ENCODE measurements around the gene WDR93. TPM values are rescaled to one million over a fixed set of nuclear protein-coding genes. Genes with fewer than 3 reads are reported as not detected.

The WDR93 gene
- total and polyA plus RNA-seq, 2 donors, result 0.16 TPM; not detected in 1

DNA sequence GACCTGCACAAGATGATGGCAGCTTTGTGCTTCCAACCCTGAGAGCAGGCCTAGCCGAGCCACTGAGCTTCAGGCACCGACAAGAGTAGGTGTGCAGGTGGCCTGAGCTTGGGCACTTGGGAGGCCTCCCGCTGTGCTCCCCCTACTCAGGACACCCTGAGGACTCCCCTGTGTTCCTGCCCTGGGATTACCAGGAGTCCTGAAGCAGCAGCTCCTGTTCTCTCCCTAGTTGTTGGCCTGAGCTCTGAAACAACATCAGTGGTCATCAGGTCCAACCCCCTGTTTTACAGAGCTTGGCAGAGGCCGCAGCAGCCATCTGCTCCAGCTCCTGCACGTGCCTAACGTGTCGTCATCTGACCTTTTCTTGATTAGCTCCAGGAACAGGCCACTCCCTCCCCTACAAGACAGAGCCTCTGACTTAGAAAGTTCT is 77.5 kb downstream of the WDR93 start:
- H3K36me3 ChIP-seq (ENCODE audit: insufficient read depth), result no peaks in the 10 kb centered on the region
- H3K27ac ChIP-seq (ENCODE audit: low read depth), result no peak overlapping the region
- DNase-seq (ENCODE audit: extremely low spot score), result no peak
- H3K4me3 ChIP-seq (ENCODE audit: low read depth, low read length), result no peak overlapping the region
- 58% methylated on average over 7 of the region's 7 CpGs for WGBS
- H3K4me1 ChIP-seq (ENCODE audit: insufficient read depth), result no peaks in the 10 kb centered on the region

DNA sequence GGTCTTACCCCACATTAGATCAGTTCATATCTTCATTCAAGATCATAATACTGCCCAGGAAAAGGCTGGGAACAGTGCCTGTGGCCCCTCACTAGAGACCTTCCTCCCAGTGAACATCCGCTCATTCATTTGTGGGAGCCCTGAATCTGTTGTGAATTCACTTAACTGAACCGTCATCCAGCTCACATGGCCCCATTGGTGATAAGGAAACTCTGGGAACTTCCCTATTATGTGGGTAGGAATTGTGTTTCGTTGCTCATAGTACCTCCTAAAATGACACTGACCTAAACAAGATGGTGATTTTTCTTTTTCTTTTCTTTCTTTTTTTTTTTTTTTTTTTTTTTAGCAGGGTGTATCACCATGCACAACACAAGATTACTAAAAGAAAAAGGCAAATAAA is 78.8 kb downstream of the WDR93 start:
- Histone ChIP-seq H3K27ac (ENCODE audit: low read depth) (no peak overlapping the region), H3K4me3 (ENCODE audit: low read depth, low read length) (no peak overlapping the region), H3K36me3 (ENCODE audit: insufficient read depth) (no peaks in the 10 kb centered on the region), H3K4me1 (ENCODE audit: insufficient read depth) (no peaks in the 10 kb centered on the region)
- no peak for DNase-seq (ENCODE audit: extremely low spot score)
- 92% methylated on average over 3 of the region's 3 CpGs for WGBS

DNA sequence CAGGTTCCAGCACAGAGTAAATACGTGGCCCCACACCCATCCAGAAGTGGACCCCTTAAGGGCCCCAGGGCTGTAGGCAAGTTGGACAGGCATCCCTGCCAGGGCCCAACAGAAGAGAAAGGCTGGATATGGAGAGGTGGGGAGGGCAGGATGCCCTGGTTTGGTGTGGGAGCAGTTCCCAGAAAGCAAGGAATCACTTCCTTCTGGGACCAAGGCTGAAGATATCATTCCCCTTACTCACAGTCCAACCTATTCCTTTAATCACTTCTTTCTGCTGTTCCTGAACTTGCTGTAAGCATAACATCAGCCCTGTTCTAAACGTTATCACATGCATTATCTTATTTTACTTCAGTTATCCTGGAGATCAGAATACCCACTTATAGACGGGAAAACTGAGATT is 79.4 kb downstream of the WDR93 start:
- Histone ChIP-seq H3K27ac (ENCODE audit: low read depth) (no peak overlapping the region), H3K4me1 (ENCODE audit: insufficient read depth) (no peaks in the 10 kb centered on the region), H3K4me3 (ENCODE audit: low read depth, low read length) (no peak overlapping the region), H3K36me3 (ENCODE audit: insufficient read depth) (no peaks in the 10 kb centered on the region)
- no peak for DNase-seq (ENCODE audit: extremely low spot score)
- 78% methylated on average over 3 of the region's 3 CpGs for WGBS

DNA sequence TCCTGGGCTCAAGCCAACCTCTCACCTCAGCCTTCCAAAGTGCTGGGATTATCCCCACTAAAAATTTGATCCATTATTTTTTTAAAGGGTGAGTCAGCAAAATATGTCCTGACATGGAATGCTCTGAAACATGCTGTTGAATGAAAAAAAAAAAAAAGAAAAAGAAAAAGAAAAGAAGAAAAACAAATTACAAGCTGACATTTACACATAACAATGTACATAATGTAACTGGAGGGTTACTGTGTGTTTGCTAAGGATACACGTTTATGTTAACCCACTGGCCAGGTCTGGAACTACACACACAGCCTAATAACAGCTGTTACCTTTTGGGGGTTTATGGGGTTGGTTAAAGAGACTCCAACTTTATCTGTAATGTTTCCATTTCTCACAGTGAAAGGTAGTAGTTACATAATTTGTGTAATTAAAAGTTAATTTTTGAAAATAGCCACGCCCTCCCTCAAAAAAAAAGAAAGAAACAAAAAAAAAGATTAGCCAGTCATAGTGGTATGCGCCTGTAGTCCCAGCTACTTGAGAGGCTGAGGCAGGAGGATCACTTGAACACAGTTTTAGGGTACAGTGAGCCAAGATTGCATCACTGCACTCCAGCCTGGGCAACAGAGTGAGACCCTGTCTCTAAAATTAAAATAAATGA is 82.4 kb downstream of the WDR93 start:
- WGBS, result 73% methylated on average over 3 of the region's 3 CpGs
- no peak overlapping the region for H3K27ac ChIP-seq (ENCODE audit: low read depth)
- H3K36me3 ChIP-seq (ENCODE audit: insufficient read depth), result no peaks in the 10 kb centered on the region
- DNase-seq (ENCODE audit: extremely low spot score), result no peak
- no peak overlapping the region for H3K4me3 ChIP-seq (ENCODE audit: low read depth, low read length)
- H3K4me1 ChIP-seq (ENCODE audit: insufficient read depth), result no peaks in the 10 kb centered on the region

DNA sequence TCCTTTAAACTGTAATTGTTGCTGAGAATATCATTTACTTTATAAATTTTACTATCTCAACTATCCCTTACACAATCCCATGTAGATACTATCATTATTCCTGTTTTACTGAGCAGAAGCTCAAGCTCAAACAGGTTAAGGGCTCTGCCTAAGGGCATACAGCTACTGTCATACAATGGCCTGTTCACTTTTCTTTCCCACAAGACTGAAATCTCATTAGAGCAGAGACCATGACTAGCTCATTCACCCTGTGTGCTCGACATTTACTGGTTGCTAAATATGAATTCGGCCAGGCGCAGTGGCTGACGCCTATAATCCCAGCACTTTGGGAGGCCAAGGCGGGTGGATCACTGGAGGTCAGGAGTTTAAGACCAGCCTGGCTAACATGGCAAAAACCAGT is 83.9 kb downstream of the WDR93 start:
- Histone ChIP-seq H3K4me3 (ENCODE audit: low read depth, low read length) (no peak overlapping the region), H3K4me1 (ENCODE audit: insufficient read depth) (no peaks in the 10 kb centered on the region), H3K27ac (ENCODE audit: low read depth) (no peak overlapping the region), H3K36me3 (ENCODE audit: insufficient read depth) (no peaks in the 10 kb centered on the region)
- 88% methylated on average over 5 of the region's 5 CpGs for WGBS
- no peak for DNase-seq (ENCODE audit: extremely low spot score)

DNA sequence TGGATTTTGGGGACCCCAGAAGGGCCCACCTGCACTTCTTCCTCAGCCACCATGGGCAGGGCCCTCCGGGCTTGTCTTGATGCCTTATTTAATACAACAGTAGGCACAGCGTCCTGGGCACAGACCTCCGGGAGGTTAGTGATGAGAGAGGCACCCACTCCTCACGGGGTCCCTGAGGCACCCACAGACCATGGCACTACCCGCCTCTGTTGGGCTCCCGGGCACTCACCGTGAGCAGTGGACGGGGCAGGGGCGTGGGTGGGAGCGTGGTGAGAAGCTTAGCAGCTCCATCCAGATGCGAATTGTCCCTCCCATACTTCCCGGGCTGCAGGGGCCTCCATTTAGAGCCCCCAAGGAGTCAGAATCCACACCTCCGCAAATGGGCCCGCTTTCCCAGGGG is 85.2 kb downstream of the WDR93 start:
- H3K36me3 ChIP-seq (ENCODE audit: insufficient read depth), result no peaks in the 10 kb centered on the region
- H3K4me1 ChIP-seq (ENCODE audit: insufficient read depth), result no peaks in the 10 kb centered on the region
- peak overlapping the region; percentile 16 for H3K4me3 ChIP-seq (ENCODE audit: low read depth, low read length)
- 75% methylated on average over 14 of the region's 14 CpGs for WGBS
- no peak for DNase-seq (ENCODE audit: extremely low spot score)
- H3K27ac ChIP-seq (ENCODE audit: low read depth), result no peak overlapping the region

DNA sequence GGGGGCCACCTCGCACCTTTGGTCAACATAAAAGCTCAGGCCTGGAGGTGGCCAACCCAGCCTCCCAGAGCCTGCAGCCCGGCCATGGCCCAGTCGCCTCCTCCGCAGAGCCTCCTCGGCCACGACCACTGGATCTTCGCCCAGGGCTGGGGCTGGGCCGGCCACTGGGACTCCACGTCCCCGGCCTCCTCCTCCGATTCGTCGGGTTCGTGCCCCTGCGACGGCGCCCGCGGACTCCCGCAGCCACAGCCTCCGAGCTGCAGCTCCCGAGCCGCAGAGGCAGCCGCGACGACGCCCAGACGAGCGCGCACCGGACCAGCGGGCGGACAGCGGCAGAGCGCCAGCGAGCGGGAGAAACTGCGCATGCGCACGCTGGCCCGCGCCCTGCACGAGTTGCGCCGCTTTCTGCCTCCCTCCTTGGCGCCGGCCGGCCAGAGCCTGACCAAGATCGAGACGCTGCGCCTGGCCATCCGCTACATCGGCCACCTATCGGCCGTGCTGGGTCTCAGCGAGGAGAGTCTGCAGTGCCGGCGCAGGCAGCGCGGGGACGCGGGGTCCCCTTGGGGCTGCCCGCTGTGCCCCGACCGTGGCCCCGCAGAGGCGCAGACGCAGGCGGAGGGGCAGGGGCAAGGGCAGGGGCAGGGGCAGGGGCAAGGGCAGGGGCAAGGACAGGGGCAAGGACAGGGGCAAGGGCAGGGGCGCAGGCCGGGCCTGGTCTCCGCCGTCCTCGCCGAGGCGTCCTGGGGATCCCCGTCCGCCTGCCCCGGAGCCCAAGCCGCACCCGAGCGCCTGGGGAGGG is 85.9 kb downstream of the WDR93 start, which contains the start of gene MESP2:
Gene MESP2 (plus strand): TSS at position 59 of the 799 bp plus-strand sequence. CDS start 26 bp downstream, at position 85.
- no peak within 1 kb of the TSS for H3K27ac ChIP-seq (ENCODE audit: low read depth)
- no peaks in the 10 kb centered on the region for H3K4me1 ChIP-seq (ENCODE audit: insufficient read depth)
- no peak for DNase-seq (ENCODE audit: extremely low spot score)
- no peaks in the 10 kb centered on the region for H3K36me3 ChIP-seq (ENCODE audit: insufficient read depth)
- WGBS, result 9% methylated on average over 82 of the region's 82 CpGs
- peak within 1 kb of the TSS; percentile 16 for H3K4me3 ChIP-seq (ENCODE audit: low read depth, low read length)

DNA sequence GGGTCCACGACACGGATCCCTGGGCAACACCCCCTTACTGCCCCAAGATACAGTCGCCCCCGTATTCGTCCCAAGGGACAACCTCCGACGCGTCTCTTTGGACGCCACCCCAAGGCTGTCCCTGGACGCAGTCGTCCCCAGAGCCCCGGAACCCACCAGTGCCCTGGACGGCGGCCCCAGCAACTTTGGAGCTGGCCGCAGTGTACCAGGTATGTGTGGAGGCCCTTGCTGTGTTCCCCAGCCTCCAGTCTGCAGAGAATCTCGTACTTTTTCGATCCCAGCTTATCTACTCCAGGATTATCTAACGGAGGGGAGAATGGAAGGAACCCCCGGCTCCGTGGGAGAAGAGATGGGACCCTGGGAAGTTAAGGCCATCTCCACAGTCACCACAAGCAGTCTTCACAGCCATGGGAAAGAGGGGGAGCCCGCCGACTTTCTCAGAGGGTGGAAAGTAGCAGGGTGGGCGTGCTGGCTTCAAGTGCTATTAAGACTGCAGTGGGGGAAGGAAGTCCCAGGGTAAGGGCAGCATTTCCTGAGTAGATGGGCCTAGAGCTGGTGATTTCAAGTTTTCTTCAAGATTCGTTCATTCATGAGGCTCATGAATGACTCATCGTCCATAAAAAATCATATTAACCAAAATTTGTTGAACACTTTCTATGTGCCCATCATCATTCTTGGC is 86.6 kb downstream of the WDR93 start:
- Histone ChIP-seq H3K4me1 (ENCODE audit: insufficient read depth) (no peaks in the 10 kb centered on the region), H3K27ac (ENCODE audit: low read depth) (no peak overlapping the region), H3K36me3 (ENCODE audit: insufficient read depth) (no peaks in the 10 kb centered on the region), H3K4me3 (ENCODE audit: low read depth, low read length) (no peak overlapping the region)
- DNase-seq (ENCODE audit: extremely low spot score), result no peak
- WGBS, result 68% methylated on average over 25 of the region's 25 CpGs

DNA sequence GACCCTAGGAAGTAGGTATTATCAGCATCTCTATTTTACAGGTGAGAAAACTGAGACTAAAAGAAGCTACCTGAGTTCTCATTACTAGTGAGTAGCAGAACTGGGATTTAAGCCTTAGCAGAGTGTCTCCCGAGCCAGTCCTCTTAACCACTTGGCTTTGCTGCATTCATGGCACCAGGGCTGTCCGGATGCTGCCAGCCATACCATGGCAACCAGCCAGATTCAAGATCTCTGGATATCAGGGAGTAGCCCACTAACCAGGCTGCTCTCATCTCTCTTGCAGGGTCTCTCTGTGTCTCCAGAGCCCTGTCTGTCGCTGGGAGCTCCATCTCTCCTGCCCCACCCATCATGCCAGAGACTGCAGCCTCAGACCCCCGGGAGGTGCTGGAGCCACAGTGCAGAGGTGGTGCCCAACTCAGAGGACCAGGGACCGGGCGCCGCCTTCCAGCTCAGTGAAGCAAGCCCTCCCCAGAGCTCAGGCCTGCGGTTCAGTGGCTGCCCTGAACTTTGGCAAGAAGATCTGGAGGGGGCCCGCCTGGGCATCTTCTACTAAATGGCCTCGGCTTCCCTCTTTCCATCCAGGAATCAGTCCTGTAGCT is 87.3 kb downstream of the WDR93 start:
- DNase-seq (ENCODE audit: extremely low spot score), result no peak
- H3K4me3 ChIP-seq (ENCODE audit: low read depth, low read length), result no peak overlapping the region
- no peak overlapping the region for H3K27ac ChIP-seq (ENCODE audit: low read depth)
- no peaks in the 10 kb centered on the region for H3K4me1 ChIP-seq (ENCODE audit: insufficient read depth)
- WGBS, result 91% methylated on average over 10 of the region's 10 CpGs
- H3K36me3 ChIP-seq (ENCODE audit: insufficient read depth), result no peaks in the 10 kb centered on the region

DNA sequence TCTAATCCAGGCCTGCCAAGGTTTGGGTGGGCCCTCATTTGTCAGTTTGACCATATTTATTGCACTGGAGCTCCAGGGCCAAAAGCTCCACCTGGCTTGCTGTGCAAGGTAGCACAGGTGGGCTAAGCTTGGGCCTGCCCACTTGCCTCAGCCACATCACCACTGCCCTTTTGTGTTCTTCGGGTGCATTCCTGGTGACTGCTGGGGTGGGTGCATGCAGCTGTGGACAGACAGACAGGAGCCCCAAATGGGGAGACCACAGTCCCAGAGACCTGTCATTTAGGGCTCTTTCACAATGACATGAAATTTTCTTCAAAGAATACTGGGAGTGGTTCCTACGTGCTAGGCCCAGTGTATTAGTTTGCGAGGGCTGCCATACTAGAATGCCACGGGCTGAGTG is 88.2 kb downstream of the WDR93 start:
- H3K4me1 ChIP-seq (ENCODE audit: insufficient read depth), result no peaks in the 10 kb centered on the region
- no peak overlapping the region for H3K4me3 ChIP-seq (ENCODE audit: low read depth, low read length)
- H3K27ac ChIP-seq (ENCODE audit: low read depth), result no peak overlapping the region
- no peak for DNase-seq (ENCODE audit: extremely low spot score)
- WGBS, result 80% methylated on average over 4 of the region's 4 CpGs
- no peaks in the 10 kb centered on the region for H3K36me3 ChIP-seq (ENCODE audit: insufficient read depth)

DNA sequence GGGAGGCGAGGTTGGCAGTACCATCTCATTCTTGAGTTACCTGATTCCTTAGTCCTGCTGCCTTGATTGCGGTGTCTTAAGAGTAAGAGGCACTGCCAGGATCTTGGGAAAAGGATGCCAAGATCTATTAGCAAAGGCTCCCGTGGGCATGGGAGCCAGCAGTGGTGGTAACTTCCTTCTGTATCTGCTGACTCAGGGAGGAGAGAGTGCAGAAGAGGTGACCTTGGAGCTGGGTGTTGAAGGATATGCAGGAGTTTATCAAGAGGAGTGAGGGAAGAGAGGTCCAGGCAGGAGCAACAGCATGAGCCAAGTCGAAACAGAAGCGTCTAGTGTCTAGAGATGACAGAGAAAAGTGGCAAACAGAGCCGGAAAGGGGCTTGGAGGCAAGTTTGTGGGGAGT is 90.0 kb downstream of the WDR93 start:
- no peaks in the 10 kb centered on the region for H3K36me3 ChIP-seq (ENCODE audit: insufficient read depth)
- no peaks in the 10 kb centered on the region for H3K4me1 ChIP-seq (ENCODE audit: insufficient read depth)
- H3K4me3 ChIP-seq (ENCODE audit: low read depth, low read length), result no peak overlapping the region
- WGBS, result 79% methylated on average over 6 of the region's 6 CpGs
- no peak for DNase-seq (ENCODE audit: extremely low spot score)
- no peak overlapping the region for H3K27ac ChIP-seq (ENCODE audit: low read depth)

DNA sequence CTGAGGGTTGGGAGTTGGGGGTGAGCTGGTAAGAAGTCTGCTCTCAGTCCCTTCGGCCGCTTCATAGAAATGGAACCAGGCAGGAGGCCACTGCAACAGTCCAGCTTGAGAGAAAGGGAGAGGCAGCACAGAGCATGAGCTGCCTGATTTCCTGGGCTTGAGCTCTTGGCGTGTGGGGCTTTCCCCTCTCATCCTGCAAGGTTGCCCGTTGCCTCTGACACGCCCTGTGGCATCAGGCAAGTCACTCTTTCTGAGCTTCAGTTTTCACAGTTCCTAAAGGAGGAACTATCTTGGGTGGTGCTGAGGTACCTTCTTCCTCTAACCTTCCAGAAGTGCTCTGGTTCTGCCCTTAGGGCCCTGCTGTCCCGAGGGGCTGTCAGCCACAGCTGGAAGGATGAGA is 90.4 kb downstream of the WDR93 start:
- Histone ChIP-seq H3K4me3 (ENCODE audit: low read depth, low read length) (no peak overlapping the region), H3K4me1 (ENCODE audit: insufficient read depth) (no peaks in the 10 kb centered on the region), H3K27ac (ENCODE audit: low read depth) (peak overlapping the region; percentile 25), H3K36me3 (ENCODE audit: insufficient read depth) (no peaks in the 10 kb centered on the region)
- WGBS, result 79% methylated on average over 6 of the region's 6 CpGs
- no peak for DNase-seq (ENCODE audit: extremely low spot score)

DNA sequence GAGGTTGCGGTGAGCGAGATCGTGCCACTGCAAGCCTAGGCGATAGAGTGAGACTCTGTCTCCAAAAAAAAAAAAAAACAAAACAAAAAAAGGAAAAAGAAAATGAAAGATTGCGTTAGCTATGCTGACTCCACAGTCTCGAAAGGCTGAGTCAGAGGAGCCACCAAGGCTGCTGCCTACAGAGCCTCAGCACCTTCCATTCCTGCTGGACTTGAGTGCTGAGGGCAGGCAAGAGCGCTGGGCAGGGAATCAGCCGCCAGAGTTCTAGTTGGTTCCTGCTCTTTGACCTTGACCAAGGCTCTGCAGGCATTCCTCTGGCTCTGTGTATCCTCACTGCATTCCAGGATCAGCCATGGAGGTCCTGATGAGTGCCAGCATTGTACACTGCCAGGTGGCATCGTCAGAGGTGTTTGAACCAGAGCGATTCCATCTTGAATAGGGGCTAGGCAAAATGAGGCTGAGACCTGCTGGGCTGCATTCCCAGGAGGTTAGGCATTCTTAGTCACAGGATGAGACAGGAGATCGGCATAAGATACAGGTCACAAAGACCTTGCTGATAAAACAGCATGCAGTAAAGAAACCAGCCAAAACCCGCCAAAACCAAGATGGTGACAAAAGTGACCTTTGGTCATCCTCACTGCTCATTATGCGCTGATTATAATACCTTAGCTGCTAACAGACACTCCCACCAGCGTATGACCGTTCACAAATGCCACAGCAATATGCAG is 91.4 kb downstream of the WDR93 start:
- Histone ChIP-seq H3K4me1 (ENCODE audit: insufficient read depth) (no peaks in the 10 kb centered on the region), H3K27ac (ENCODE audit: low read depth) (no peak overlapping the region), H3K36me3 (ENCODE audit: insufficient read depth) (no peaks in the 10 kb centered on the region), H3K4me3 (ENCODE audit: low read depth, low read length) (no peak overlapping the region)
- WGBS, result 82% methylated on average over 15 of the region's 15 CpGs
- DNase-seq (ENCODE audit: extremely low spot score), result no peak

All from urinary bladder (tissue), 4 donors.